PC-3 (cell line): ENCODE results near the gene IDNK. TPM values are rescaled to one million over a fixed set of nuclear protein-coding genes. Genes with fewer than 3 reads are reported as not detected.
A peak's percentile ranks its signal among the peaks of the same experiment; 100 is the strongest.
"Not testable (repeated sequence)": the region's sequence is repeated elsewhere in the genome, so short reads cannot be mapped to it uniquely, and the experiment has no call there.

Source experiments
- ATAC-seq: fragments of 200-7000 bp; cut with Tn5 transposase; 2 replicates; pipeline ENCODE4 v1.9.1; 2020; ENCODE audit warnings: mild to moderate bottlenecking, moderate library complexity
- BruUV-seq: library from RNA; stranded (reverse); fragments of 400-500 nt; replicated peaks from 2 replicates; lab custom pipeline; 2021; lab: Mats Ljungman, UMichigan
- CTCF ChIA-PET: fragments of 300-600 bp; sonication (Branson Sonifier 250); formaldehyde crosslinking; loops from one replicate; lab custom pipeline; 2022; ENCODE audit warnings: antibody characterized with exemption; lab: Charles Lee
- POLR2A ChIA-PET: fragments of 300-600 bp; sonication (Branson Sonifier 250); formaldehyde crosslinking; loops from one replicate; lab custom pipeline; 2022; ENCODE audit warnings: antibody characterized with exemption; ENCODE audit not compliant: unreplicated experiment; lab: Charles Lee
- DNase-seq: peaks from one replicate; pipeline ENCODE4 v3.0.0-alpha.2; 2015
- H2AFZ ChIP-seq: fragments of 300-600 bp; sonication (generic); 2 replicates; pipeline ENCODE4 v1.6.0; 2016; ENCODE audit warnings: antibody characterized with exemption, low read length
- H3F3A ChIP-seq: fragments of 300-600 bp; sonication (generic); one replicate; pipeline ENCODE4 v1.6.0; 2017; ENCODE audit warnings: antibody characterized with exemption, low read length, control low read depth, mild to moderate bottlenecking; ENCODE audit not compliant: unreplicated experiment
- H3K27ac ChIP-seq: fragments of 300-600 bp; sonication (generic); 2 replicates; pipeline ENCODE4 v1.5.1; 2016; ENCODE audit warnings: mild to moderate bottlenecking, low read length
- H3K27me3 ChIP-seq: fragments of 300-600 bp; sonication (generic); 2 replicates; pipeline ENCODE4 v1.6.1; 2016; ENCODE audit warnings: low read length, mixed read lengths
- H3K36me3 ChIP-seq: fragments of 300-600 bp; sonication (generic); 2 replicates; pipeline ENCODE4 v1.6.1; 2016; ENCODE audit warnings: low read depth, mixed run types, low read length, mixed read lengths
- H3K4me1 ChIP-seq: fragments of 300-600 bp; sonication (generic); 2 replicates; pipeline ENCODE4 v1.5.1; 2016; ENCODE audit warnings: low read length; ENCODE audit not compliant: insufficient read depth
- H3K4me2 ChIP-seq: fragments of 300-600 bp; sonication (generic); 2 replicates; pipeline ENCODE4 v1.6.0; 2016; ENCODE audit warnings: low read length
- H3K4me3 ChIP-seq: fragments of 300-600 bp; sonication (generic); 2 replicates; pipeline ENCODE4 v1.5.1; 2016; ENCODE audit warnings: mild to moderate bottlenecking, low read length, mixed read lengths
- H3K79me2 ChIP-seq: fragments of 300-600 bp; sonication (generic); 2 replicates; pipeline ENCODE4 v1.6.1; 2017; ENCODE audit warnings: low read length, mixed read lengths
- H3K9ac ChIP-seq: fragments of 300-600 bp; sonication (generic); 2 replicates; pipeline ENCODE4 v1.6.0; 2016; ENCODE audit warnings: mild to moderate bottlenecking, low read length
- H3K9me2 ChIP-seq: fragments of 300-600 bp; sonication (generic); replicated peaks from 2 replicates; pipeline ENCODE4 v1.6.1; 2016; ENCODE audit warnings: mixed run types, low read length, mixed read lengths
- H3K9me3 ChIP-seq: fragments of 300-600 bp; sonication (generic); 2 replicates; pipeline ENCODE4 v1.6.1; 2016; ENCODE audit warnings: low read length, mixed read lengths
- H4K20me1 ChIP-seq: fragments of 300-600 bp; sonication (generic); 2 replicates; pipeline ENCODE4 v1.6.1; 2016; ENCODE audit warnings: low read length, mixed read lengths
- CTCF ChIP-seq: fragments of 300-600 bp; sonication (generic); conservative IDR thresholded peaks from 2 replicates; pipeline ENCODE4 v1.5.1; 2017; ENCODE audit warnings: antibody characterized with exemption, low read depth, mild to moderate bottlenecking, low read length
- EZH2 ChIP-seq: fragments of 300-600 bp; sonication (generic); IDR thresholded peaks from one replicate; pipeline ENCODE4 v1.6.1; 2017; ENCODE audit warnings: antibody characterized with exemption, mild to moderate bottlenecking, low read length; ENCODE audit not compliant: unreplicated experiment
- EZH2phosphoT487 ChIP-seq: fragments of 300-600 bp; sonication (generic); IDR thresholded peaks from 2 replicates; pipeline ENCODE4 v1.6.1; 2018; ENCODE audit warnings: mild to moderate bottlenecking, antibody characterized with exemption, low read length, borderline replicate concordance
- intact Hi-C: fragments of 100-400 bp; cut with micrococcal nuclease; formaldehyde crosslinking; loops from 2 replicates; pipeline ENCODE4 v1.9.0; 2023
- total RNA-seq: library from RNA; depleted of rRNA; stranded (reverse); fragments of >200 nt; gene quantifications from 2 replicates; pipeline ENCODE4 v1.2.3, GENCODE V29; 2014

IDNK gene
- total RNA-seq, 1 experiment from 2014 or later = 1.4 TPM

DNA sequence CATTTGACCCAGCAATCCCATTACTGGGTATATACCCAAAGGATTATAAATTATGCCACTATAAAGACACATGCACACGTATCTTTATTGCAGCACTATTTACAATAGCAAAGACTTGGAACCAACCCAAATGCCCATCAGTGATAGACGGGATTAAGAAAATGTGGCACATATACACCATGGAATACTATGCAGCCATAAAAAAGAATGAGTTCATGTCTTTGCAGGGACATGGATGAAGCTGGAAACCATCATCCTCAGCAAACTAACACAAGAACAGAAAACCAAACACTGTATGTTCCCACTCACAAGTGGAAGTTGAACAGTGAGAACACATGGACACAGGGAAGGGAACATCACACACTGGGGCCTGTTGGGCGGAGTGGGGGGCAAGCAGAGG lies 9.6 kb upstream of the IDNK start:
- H3K4me1 ChIP-seq, H3K9me2 ChIP-seq, BruUV-seq, H3F3A ChIP-seq, H3K4me3 ChIP-seq, H3K9me3 ChIP-seq, H3K36me3 ChIP-seq, ATAC-seq, H3K27ac ChIP-seq, H3K79me2 ChIP-seq, H4K20me1 ChIP-seq, H2AFZ ChIP-seq, H3K27me3 ChIP-seq, H3K4me2 ChIP-seq, CTCF ChIA-PET, DNase-seq, intact Hi-C loops, POLR2A ChIA-PET, H3K9ac ChIP-seq: not testable (repeated sequence)

GRCh38 chr9:83617299-83617698 lies 5.6 kb upstream of the IDNK start:
- DNase-seq (no peak), ATAC-seq (no peak)
- Histone ChIP-seq H3K36me3 (no peaks in the 10 kb centered on the region), H3K9me3 (no peaks in the 10 kb centered on the region), H4K20me1 (no peaks in the 10 kb centered on the region), H3K4me3 (no peak overlapping the region), H2AFZ (no peak overlapping the region), H3F3A (no peaks in the 10 kb centered on the region), H3K4me2 (no peak overlapping the region), H3K27ac (no peak overlapping the region), H3K27me3 (no peaks in the 10 kb centered on the region), H3K9me2 (no peaks in the 10 kb centered on the region), H3K9ac (no peak overlapping the region), H3K4me1 (no peaks in the 10 kb centered on the region), H3K79me2 (no peaks in the 10 kb centered on the region)
- no peak for TF ChIP-seq EZH2phosphoT487
- no peak for TF ChIP-seq EZH2
- TF ChIP-seq CTCF = no peak
- POLR2A ChIA-PET = no interaction called here
- intact Hi-C loops = no loop called here
- CTCF ChIA-PET = no interaction called here
- no TSS peak for BruUV-seq

DNA sequence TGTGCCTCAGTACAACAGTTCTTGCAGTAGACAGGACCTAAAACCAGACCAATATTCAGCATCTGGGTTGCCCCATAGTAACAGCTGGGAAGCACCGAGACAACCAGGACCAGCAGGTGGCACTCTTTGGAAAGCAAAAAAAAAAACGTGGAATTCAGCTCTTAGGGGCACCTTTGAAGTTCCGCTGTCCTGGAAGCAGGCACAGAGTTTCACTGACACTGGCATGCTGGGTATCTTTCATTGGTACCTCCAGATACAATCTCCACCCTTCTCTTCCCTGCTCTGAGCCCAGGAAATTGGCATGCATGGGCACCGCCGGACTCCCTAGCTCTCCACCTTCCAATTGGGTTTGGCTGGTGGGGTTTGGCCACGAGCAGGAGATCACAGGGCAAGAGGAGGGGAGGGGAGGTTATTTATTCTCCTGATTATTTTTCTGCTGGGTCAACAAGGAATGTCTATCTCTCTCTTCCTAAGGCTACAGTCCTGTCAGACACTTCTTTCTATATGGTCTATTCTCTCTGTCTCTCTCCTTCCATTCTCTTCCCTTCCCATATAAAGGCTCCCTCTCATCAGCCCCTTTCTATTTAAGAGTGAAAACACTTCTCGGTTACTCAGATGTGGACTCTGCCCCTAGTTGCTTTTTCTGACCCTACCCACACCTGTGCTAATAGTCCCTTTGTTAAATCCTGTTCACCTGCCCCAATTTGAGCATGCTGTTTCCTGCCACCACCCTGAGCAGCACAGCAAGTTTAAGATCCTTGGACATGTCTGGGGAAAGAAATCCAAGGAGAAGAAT lies 1.9 kb upstream of the IDNK start:
- H3K27me3 ChIP-seq = no peaks in the 10 kb centered on the region
- no peaks in the 10 kb centered on the region for H3K9me2 ChIP-seq
- BruUV-seq = no TSS peak
- peak overlapping the region; percentile 81 for H3K4me2 ChIP-seq
- no peaks in the 10 kb centered on the region for H3K9me3 ChIP-seq
- no peaks in the 10 kb centered on the region for H3K36me3 ChIP-seq
- H3K9ac ChIP-seq = no peak overlapping the region
- no peaks in the 10 kb centered on the region for H3K79me2 ChIP-seq
- H3F3A ChIP-seq = no peaks in the 10 kb centered on the region
- DNase-seq (peak; percentile 64), ATAC-seq (peak; percentile 23)
- TF ChIP-seq CTCF = peak; percentile 79
- no peak for TF ChIP-seq EZH2
- H4K20me1 ChIP-seq = no peaks in the 10 kb centered on the region
- H3K4me3 ChIP-seq = peak overlapping the region; percentile 56; the same call in 1 of the 2 replicates
- POLR2A ChIA-PET = no interaction called here
- H3K4me1 ChIP-seq = peaks cover 9% of the 10 kb centered on the region; the same call in 1 of the 2 replicates
- intact Hi-C loops = loop anchor here (2.0 to 5.0 kb wide), 2 partner anchors 28 to 86 kb away; partner anchors contain the start of gene UBQLN1
- CTCF ChIA-PET = interaction anchor here (0.6 kb wide), 1 partner anchor 25 kb away, joined by 3 read pairs; no protein-coding TSS in a partner anchor
- H3K27ac ChIP-seq = no peak overlapping the region
- peak overlapping the region; percentile 70; the same call in 1 of the 2 replicates for H2AFZ ChIP-seq
